B cell (primary cell): ENCODE measurements around the gene BMPER. TPM values are rescaled to one million over a fixed set of nuclear protein-coding genes. Genes with fewer than 3 reads are reported as not detected.

Experiments
- ATAC-seq: fragments of 200-7000 bp; cut with Tn5 transposase; one replicate; pipeline ENCODE4 v1.10.0; 2021; ENCODE audit warnings: low read depth, mild to moderate bottlenecking, moderate number of reproducible peaks, moderate library complexity
- CTCF ChIA-PET: fragments of 350-600 bp; sonication (Branson Sonifier 250); formaldehyde crosslinking; loops from one replicate; lab custom pipeline; 2021; ENCODE audit warnings: antibody characterized with exemption, inconsistent platforms; lab: Charles Lee
- POLR2A ChIA-PET: fragments of 350-600 bp; sonication (Branson Sonifier 250); formaldehyde crosslinking; loops from one replicate; lab custom pipeline; 2021; ENCODE audit warnings: antibody characterized with exemption; lab: Charles Lee
- DNase-seq: peaks from one replicate; pipeline ENCODE4 v3.0.0; 2013
- H2AFZ ChIP-seq: 2 replicates; pipeline ENCODE4 v1.6.1; 2012; ENCODE audit warnings: mild to moderate bottlenecking, low read depth, low read length; ENCODE audit not compliant: insufficient read depth, poor library complexity, severe bottlenecking
- H3K27ac ChIP-seq, 2 donors: 1 replicate in 1 of 2; 2 replicates in 1 of 2; pipeline ENCODE4 v1.5.1; 2012 to 2013; ENCODE audit warnings: low read length in 2 of 2, mild to moderate bottlenecking in 2 of 2, moderate library complexity in 1 of 2
- H3K27me3 ChIP-seq, 4 experiments: fragments of 200-600 bp in 1 of 4; sonication (generic) in 1 of 4; replicated peaks in 1 of 4; 1 replicate in 2 of 4; 2 replicates in 2 of 4; pipeline versions ENCODE4 v1.6.1 to v1.7.0; 2013 to 2016; ENCODE audit warnings: low read length in 3 of 4, mild to moderate bottlenecking in 2 of 4, mixed read lengths in 1 of 4, moderate library complexity in 1 of 4; ENCODE audit not compliant: insufficient read depth in 4 of 4, control insufficient read depth in 3 of 4; ENCODE audit errors: control extremely low read depth in 1 of 4
- H3K36me3 ChIP-seq, 2 experiments: replicated peaks in 1 of 2; 1 replicate in 1 of 2; 2 replicates in 1 of 2; pipeline versions ENCODE4 v1.6.1 to v1.7.1; 2013; ENCODE audit warnings: low read length in 1 of 2; ENCODE audit not compliant: insufficient read depth in 2 of 2, control insufficient read depth in 1 of 2; ENCODE audit errors: control extremely low read depth in 1 of 2, extremely low read depth in 1 of 2
- H3K4me1 ChIP-seq, 2 donors: fragments of 200-600 bp in 1 of 2; sonication (generic) in 1 of 2; 1 replicate in 1 of 2; 2 replicates in 1 of 2; pipeline versions ENCODE4 v1.5.1 to v1.6.1; 2013 to 2017; ENCODE audit warnings: low read length in 2 of 2; ENCODE audit not compliant: control insufficient read depth in 2 of 2, insufficient read depth in 2 of 2
- H3K4me2 ChIP-seq: replicated peaks from 2 replicates; pipeline ENCODE3; 2012; ENCODE audit warnings: mild to moderate bottlenecking, low read depth, low read length; ENCODE audit not compliant: poor library complexity, severe bottlenecking
- H3K4me3 ChIP-seq, 5 experiments: fragments of 200-600 bp in 1 of 5; sonication (generic) in 1 of 5; 1 replicate in 3 of 5; 2 replicates in 2 of 5; pipeline versions ENCODE4 v1.5.1 to v1.7.0; 2011 to 2016; ENCODE audit warnings: low read length in 4 of 5, mild to moderate bottlenecking in 4 of 5, low read depth in 2 of 5, control low read depth in 1 of 5, moderate library complexity in 1 of 5; ENCODE audit not compliant: insufficient read depth in 1 of 5; ENCODE audit errors: control extremely low read depth in 1 of 5, extremely low read depth in 1 of 5
- H3K79me2 ChIP-seq: fragments of 200-600 bp; sonication (generic); one replicate; pipeline ENCODE4 v1.6.0; 2016; ENCODE audit warnings: low read length; ENCODE audit not compliant: control insufficient read depth, insufficient read depth
- H3K9ac ChIP-seq: fragments of 200-600 bp; sonication (generic); 2 replicates; pipeline ENCODE4 v1.6.1; 2017; ENCODE audit warnings: mild to moderate bottlenecking, low read length, moderate library complexity
- H3K9me3 ChIP-seq, 3 donors: one replicate each; pipeline versions ENCODE4 v1.6.1 to v1.7.1; 2013; ENCODE audit warnings: low read length in 2 of 3; ENCODE audit not compliant: control insufficient read depth in 2 of 3, insufficient read depth in 1 of 3; ENCODE audit errors: control extremely low read depth in 1 of 3
- H4K20me1 ChIP-seq: 2 replicates; pipeline ENCODE4 v1.6.0; 2012; ENCODE audit warnings: mild to moderate bottlenecking, low read length; ENCODE audit not compliant: insufficient read depth, control insufficient read depth, poor library complexity, severe bottlenecking
- H3K27ac Mint-ChIP-seq: one replicate; pipeline ENCODE4 v1.8.0; 2021; ENCODE audit warnings: mixed read lengths
- H3K27me3 Mint-ChIP-seq: one replicate; pipeline ENCODE4 v1.8.0; 2021; ENCODE audit warnings: mixed read lengths
- H3K4me1 Mint-ChIP-seq: one replicate; pipeline ENCODE4 v1.8.0; 2021; ENCODE audit warnings: mixed read lengths
- H3K4me3 Mint-ChIP-seq: one replicate; pipeline ENCODE4 v1.8.0; 2021; ENCODE audit warnings: mixed read lengths
- H3K9me3 Mint-ChIP-seq: one replicate; pipeline ENCODE4 v1.8.0; 2022; ENCODE audit warnings: mixed read lengths; ENCODE audit not compliant: insufficient read depth
- CTCF ChIP-seq: fragments of 200-600 bp; IDR thresholded peaks from one replicate; pipeline ENCODE4 v1.8.0; 2022; ENCODE audit warnings: antibody characterized with exemption, mild to moderate bottlenecking
- EZH2 ChIP-seq: IDR thresholded peaks from 2 replicates; pipeline ENCODE4 v1.6.1; 2012; ENCODE audit warnings: borderline replicate concordance, low read depth, mild to moderate bottlenecking, moderate library complexity, low read length; ENCODE audit not compliant: insufficient read depth, poor library complexity, severe bottlenecking
- WGBS: methylation state at CpG from one replicate; pipeline ENCODE4 v1.1.5; 2013; ENCODE audit warnings: missing lambda C conversion rate; ENCODE audit not compliant: insufficient coverage; 5-methylcytosine and 5-hydroxymethylcytosine counted together
- intact Hi-C: fragments of 100-400 bp; cut with micrococcal nuclease; formaldehyde crosslinking; loops from one replicate; pipeline ENCODE4 v1.10.0; 2022
- polyA plus RNA-seq: library from polyadenylated mRNA; depleted of rRNA; stranded (reverse); fragments of >200 nt; gene quantifications from 2 replicates; pipeline ENCODE4 v1.2.3, GENCODE V29; 2012
- total RNA-seq, 2 donors: library from RNA; stranded (reverse); fragments of 120-200 nt in 1 of 2; gene quantifications; 1 replicate in 1 of 2; 2 replicates in 1 of 2; pipeline versions ENCODE4 v1.2.3 to v1.2.4, GENCODE V29; 2013 to 2022

BMPER gene
- total and polyA plus RNA-seq, 2 donors (not counting 1 experiment from before 2014, with no cell fraction given): not detected

- no peaks in the 10 kb centered on the region for H3K27me3 ChIP-seq
- no peak overlapping the region for H3K27ac ChIP-seq
- ATAC-seq (no peak), DNase-seq (no peak)
- H3K4me1 ChIP-seq: no peaks in the 10 kb centered on the region
- H3K27ac Mint-ChIP-seq: no peak overlapping the region
- H3K9me3 Mint-ChIP-seq: no peaks in the 10 kb centered on the region
- no peaks in the 10 kb centered on the region for H3K4me1 Mint-ChIP-seq
- peaks cover 0 to 8% (median 0%) of the 10 kb centered on the region in 3 donors for H3K9me3 ChIP-seq
- H3K79me2 ChIP-seq: no peaks in the 10 kb centered on the region
- no peaks in the 10 kb centered on the region for H3K36me3 ChIP-seq
- ChIA-PET POLR2A (no interaction called here), CTCF (no interaction called here)
- H3K4me3 ChIP-seq: no peak overlapping the region
- no peaks in the 10 kb centered on the region for H4K20me1 ChIP-seq
- WGBS: no CpG with 5 or more reads among the region's 1 CpG
- H2AFZ ChIP-seq: no peak overlapping the region
- intact Hi-C loops: no loop called here
- H3K9ac ChIP-seq: no peak overlapping the region
- no peak overlapping the region for H3K4me3 Mint-ChIP-seq
- no peaks in the 10 kb centered on the region for H3K27me3 Mint-ChIP-seq
- no peak for TF ChIP-seq CTCF
- TF ChIP-seq EZH2: no peak
- H3K4me2 ChIP-seq: no peak overlapping the region
Observed at GRCh38 chr7:34163956-34164355, 258.6 kb downstream of the BMPER start.

GRCh38 chr7:34165466-34165865 is 260.1 kb downstream of the BMPER start:
- Mint-ChIP-seq H3K27me3 (no peaks in the 10 kb centered on the region), H3K27ac (no peak overlapping the region), H3K4me3 (no peak overlapping the region), H3K9me3 (no peaks in the 10 kb centered on the region), H3K4me1 (no peaks in the 10 kb centered on the region)
- H3K79me2 ChIP-seq: no peaks in the 10 kb centered on the region
- ATAC-seq (no peak), DNase-seq (no peak)
- ChIA-PET POLR2A (no interaction called here), CTCF (no interaction called here)
- H3K4me2 ChIP-seq: no peak overlapping the region
- no peaks in the 10 kb centered on the region for H3K36me3 ChIP-seq
- H2AFZ ChIP-seq: no peak overlapping the region
- no CpG with 5 or more reads among the region's 1 CpG for WGBS
- intact Hi-C loops: no loop called here
- no peak overlapping the region for H3K27ac ChIP-seq
- no peak for TF ChIP-seq CTCF
- no peak overlapping the region for H3K9ac ChIP-seq
- no peaks in the 10 kb centered on the region for H3K27me3 ChIP-seq
- no peaks in the 10 kb centered on the region for H3K4me1 ChIP-seq
- H3K9me3 ChIP-seq: peaks cover 0 to 7% (median 0%) of the 10 kb centered on the region in 3 donors
- no peaks in the 10 kb centered on the region for H4K20me1 ChIP-seq
- H3K4me3 ChIP-seq: no peak overlapping the region
